Stimulated activated CD8-positive, alpha-beta memory T cell treated with anti-CD3 and anti-CD28 coated beads, Interleukin-2, amount 100 ng/mL, for 48 hours (primary cell): ENCODE results near the gene HLA-A.
"Not testable (repeated sequence)": the region's sequence is repeated elsewhere in the genome, so short reads cannot be mapped to it uniquely, and the experiment has no call there.

Source experiments
- DNase-seq, 2 donors: peaks; one replicate each; pipeline ENCODE4 v3.0.0-alpha.2; 2020; ENCODE audit warnings: low read depth in 2 of 2

Gene HLA-A

DNA sequence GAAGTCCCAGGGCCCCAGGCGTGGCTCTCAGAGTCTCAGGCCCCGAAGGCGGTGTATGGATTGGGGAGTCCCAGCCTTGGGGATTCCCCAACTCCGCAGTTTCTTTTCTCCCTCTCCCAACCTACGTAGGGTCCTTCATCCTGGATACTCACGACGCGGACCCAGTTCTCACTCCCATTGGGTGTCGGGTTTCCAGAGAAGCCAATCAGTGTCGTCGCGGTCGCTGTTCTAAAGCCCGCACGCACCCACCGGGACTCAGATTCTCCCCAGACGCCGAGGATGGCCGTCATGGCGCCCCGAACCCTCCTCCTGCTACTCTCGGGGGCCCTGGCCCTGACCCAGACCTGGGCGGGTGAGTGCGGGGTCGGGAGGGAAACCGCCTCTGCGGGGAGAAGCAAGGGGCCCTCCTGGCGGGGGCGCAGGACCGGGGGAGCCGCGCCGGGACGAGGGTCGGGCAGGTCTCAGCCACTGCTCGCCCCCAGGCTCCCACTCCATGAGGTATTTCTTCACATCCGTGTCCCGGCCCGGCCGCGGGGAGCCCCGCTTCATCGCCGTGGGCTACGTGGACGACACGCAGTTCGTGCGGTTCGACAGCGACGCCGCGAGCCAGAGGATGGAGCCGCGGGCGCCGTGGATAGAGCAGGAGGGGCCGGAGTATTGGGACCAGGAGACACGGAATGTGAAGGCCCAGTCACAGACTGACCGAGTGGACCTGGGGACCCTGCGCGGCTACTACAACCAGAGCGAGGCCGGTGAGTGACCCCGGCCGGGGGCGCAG, at the start of gene HLA-A:
Gene HLA-A, plus strand, starts transcription at position 258 of the 778 bp plus-strand sequence. Its CDS starts 22 bp downstream, at position 280.
- DNase-seq, result peak; percentile 79 to 85

DNA sequence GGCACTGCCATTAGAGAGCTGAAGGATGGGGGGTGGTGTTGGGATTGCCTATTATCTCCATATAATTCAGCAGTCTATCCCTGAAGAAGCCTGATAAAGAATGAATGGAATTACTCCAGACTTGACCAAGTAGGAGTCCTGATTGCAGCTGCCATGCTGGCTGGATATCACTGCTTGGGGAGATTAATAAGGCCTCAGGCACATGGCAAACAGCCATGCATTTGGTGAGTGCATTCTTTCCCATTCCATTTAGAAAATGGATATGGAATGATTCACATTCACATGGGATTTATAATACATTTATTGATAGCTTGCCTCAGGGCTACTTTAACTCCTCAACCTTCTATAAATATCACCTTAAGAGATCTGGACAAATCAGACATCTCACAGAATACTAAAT, 49.6 kb upstream of the HLA-A start:
- no peak for DNase-seq

DNA sequence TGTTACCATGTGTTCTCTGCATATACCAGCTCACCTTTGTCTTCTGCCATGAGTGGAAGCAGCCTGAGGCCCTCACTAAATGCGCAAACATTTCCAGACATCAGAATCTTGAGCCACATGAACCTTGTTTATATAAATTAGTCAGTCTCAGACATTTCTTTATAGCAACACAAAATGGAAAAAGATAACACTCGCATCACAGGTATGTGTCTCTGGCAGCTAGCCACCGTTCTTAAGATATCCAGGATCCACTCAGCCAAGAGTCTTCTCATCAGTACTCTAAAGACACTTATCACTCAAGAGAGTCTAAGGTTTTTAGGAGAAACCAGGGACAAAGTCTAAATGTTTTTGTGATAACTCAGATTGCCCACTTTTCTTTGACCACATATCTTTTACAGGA, 43.1 kb upstream of the HLA-A start:
- DNase-seq, result no peak

DNA sequence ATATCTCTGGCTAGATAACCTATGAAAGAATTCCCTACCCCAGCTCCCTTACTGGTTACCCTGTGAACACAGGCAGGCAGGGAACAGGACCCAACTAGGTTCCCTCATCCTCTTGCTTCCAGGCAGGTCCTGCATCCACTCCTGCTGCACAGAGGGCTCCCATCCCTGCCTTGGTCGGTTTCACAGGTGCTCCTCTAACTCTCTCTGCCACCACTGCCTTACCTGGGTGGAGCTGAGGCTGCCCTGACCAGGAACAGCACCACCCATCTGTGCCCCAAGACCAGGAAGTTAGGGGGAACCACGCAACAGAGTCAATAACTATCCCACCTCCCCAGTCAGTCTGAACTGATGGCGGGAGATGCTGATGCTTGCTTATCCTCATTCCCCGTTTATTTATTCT, 37.0 kb upstream of the HLA-A start:
- no peak for DNase-seq

DNA sequence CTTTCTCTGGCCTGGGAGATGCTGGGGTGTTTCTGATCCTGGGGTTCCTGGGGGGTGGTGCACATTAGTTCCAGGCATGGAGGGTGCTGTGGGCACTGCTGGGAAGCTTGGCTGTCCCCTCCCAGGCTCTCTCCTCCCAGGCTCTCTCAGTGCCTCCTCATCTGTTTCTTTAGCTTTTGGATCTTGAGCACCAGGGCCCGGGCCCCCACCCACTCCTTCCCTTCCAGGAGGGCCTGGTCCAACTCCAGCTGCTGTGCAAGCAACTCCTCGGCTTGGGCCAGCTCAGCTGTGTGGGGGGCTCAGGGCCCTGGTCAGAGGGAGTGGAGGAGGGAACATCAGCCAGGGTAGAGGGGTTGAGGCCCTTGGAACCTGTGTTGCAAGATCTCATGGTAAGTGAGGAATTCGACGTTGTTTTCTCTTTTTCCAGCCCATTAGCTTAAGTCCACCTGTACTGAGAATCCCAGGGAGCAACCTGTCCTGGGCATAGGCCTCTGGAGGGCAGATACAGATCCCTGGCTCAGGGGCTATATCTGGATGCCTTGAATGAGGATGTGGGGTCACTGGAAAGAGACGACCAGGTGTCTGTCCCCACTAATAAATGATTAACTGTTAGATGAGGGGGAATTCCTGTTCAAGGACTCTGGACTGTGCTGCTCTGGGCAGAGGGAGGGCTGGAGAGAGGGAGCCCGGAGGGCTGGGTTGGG, 34.5 kb upstream of the HLA-A start:
- no peak for DNase-seq

DNA sequence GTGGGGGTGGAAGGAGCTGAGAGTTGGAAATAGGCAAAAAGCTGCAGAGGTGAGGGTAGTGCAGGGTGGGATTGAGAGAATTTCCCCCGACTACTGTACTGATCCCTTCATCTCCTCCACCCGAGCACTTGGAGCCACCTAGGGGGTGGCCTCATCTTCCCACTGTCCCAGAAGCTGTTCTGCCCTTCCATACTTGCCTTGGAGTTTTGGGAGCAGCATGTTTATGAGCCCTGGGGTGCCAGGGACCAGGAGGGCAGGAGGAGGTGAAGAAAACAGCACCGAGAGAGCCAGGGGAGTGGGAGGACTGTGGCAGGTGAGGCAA, 34.0 kb upstream of the HLA-A start:
- no peak for DNase-seq

DNA sequence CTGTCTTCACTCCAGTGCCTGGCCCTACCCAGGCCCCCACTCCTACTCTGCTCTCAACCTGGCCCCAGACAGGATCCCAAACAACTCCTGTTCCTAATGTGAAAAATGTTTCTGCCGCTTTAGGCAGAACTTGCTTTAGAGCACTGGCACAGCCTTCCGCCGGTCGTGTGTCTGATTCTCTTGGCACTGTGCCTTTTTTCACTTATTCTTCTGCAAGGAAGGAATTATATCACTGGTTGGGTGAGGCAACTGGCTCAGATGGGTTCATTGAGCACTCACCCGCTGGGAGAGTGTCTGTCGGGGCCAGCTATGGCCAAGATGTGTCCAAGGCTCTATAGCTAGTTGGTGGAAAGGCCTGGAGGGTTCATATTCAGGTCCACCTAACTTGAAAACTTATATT, 33.6 kb upstream of the HLA-A start:
- no peak for DNase-seq

DNA sequence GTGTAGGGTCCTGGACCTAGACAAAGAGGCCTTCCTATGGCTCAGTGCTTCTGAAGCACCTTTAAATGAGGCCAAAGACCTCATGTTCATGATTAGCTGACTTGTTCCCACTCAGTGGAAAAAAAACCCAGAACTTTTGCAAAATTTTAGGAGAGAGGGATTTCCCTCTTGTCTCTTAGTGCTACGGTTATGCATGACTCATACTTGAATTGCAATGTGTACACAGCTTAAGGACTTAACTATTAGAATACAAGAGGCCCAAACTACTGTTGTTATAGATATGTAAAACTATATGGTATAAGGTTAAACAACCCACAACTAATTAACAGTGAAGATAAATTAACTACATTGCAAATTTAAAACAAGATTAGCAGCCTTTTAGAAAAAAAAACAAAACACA, 32.3 kb upstream of the HLA-A start:
- no peak for DNase-seq

DNA sequence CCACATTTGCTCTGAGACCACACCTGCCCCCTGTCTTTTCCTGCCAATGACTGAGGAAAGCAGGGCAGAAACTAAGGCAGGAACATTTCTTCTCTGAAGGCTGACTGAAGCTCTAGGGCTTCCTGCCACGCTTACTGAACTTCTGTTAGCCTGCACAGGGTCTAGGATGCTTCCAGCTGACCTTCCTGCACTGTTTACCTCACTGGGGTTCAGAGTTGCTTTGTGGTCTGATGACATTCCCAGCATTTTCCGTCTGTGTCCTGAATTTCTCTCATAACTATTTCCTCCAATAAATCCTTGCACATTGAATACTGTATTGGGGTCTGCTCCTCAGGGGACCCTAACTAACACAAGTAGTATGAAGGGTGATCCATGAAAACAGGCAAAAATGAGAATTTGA, 29.5 kb upstream of the HLA-A start:
- no peak for DNase-seq

DNA sequence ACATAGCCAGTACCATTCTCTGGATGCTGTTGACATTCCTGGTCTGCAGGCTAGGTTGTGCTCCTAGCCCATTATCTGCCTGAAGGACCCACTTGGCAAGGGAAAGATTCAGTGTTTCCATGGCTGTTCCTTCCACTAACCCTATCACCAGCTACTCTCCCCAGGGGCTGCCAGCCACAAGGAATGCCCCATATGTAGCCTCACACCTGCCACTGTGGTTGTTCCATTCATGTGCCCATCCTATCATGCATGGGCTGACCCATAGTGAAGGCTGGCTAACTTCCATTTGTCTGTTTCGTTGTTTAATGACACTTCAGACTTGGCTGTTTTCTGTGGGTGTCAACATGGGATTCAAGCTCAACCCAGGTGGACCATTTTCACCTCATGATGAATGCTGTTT, 25.6 kb upstream of the HLA-A start:
- no peak for DNase-seq

DNA sequence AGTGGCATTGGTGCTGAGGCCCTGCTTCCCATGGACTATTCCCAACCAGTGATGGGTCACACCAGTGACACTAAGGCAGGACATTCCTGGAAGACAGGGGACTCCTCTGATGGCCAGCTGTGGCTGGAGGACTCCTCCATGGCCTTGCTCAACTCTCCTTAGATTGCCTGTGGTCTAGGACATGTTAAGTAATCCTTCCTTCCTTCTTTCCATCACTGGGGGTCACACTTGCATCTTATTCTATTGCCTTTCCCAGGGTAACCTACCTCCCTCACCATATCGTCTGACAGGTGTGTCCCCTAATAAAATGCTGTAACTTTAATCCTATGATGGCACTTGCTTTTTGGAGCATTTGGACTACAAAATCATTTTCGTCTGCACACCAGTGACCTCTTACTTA, 24.5 kb upstream of the HLA-A start:
- DNase-seq, result no peak

DNA sequence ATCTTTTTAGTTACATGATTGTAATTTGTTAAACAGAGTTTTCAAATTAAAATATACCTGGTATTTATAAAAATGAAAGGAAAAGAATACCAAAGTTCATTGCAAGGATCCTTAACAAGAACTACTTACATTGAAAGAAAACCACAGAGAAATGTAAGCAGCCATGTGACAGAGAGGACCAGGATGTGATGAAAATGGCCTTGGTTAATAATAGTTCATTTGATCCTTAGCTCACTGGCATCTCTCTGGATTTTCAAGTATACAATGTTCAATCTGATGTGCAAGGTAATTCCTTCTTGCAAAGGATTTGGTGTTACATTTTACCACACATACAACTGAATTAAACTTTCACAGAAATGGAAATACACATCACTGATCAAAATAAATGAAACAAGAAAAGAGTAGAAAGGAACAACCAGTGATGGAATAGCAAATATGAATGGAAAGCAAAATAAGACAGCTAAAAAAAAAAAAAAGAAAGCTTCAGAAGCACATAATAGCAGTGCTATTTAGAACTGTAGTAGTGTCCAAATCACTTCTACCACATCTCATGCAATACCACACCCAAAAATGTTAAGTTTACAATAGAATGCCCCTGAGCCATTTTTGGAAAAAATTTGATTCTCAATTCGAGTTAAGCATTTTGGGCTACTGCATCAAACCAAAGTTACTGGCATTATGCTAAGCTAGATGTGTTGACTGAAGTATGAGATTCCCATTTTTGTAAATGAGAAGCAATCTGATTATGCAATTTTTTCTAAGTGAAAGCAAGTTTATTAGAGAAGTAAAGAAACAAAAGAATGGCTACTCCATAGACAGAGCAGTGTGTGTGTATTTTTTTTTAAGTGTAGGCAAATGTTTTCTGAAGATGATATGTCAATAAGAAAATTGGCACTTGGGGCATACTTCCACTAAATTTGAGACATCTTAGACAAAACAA, 22.6 kb upstream of the HLA-A start:
- DNase-seq, result no peak

DNA sequence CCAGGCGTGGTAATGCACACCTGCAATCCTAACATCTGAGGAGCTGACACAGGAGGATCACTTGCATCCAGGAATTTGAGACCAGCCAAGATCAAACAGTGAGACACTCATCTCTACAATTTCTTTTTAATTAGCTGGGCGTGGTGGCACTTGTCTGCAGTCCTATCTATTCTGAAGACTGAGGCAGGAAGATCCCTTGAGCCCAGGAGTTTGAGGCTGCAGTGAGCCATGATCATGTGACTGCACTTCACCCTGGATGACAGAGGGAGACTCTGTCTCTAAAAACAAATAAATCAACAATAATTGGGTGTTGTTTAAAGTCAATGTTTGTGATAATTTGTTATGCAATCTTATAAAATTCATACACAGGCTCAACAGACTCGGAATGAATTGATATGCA, 18.0 kb upstream of the HLA-A start:
- DNase-seq, result no peak

DNA sequence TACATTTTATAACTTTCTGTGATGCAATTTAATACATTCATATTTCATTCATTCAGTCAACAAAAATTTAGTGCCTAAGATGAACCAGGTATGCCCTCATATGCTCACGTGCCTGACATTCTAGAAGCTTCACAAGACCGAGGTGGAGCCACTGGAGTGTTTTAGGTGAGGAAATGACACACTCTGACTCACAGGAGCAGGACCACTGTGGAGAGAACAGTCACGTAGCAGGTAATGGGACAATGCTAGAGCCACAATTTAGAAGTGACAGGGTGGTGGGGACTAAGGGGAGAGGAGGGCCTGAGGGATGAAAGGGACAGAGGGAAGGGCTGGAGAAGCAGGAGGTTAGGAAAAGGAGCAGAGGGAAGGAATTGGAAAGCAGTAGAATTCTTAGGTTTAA, 17.6 kb upstream of the HLA-A start:
- DNase-seq, result no peak

DNA sequence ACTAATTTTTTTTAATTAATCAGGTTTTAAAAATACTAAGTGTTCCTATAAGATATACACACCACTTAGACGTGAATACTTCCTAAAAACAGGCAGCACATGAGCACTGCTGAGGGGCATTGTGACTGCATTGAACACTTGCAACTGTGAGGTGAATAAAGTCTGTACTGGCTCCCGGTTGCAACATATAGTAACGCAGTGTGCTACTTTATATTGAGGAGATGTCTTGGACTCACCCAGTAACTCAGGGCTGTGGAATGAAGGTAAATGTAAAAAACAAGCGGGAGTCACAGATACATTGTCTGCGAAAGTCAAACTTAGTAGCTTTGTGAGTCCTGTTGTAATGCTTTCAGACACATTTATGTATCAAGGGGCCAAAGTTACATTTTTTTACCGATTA, 17.0 kb upstream of the HLA-A start:
- DNase-seq, result no peak

DNA sequence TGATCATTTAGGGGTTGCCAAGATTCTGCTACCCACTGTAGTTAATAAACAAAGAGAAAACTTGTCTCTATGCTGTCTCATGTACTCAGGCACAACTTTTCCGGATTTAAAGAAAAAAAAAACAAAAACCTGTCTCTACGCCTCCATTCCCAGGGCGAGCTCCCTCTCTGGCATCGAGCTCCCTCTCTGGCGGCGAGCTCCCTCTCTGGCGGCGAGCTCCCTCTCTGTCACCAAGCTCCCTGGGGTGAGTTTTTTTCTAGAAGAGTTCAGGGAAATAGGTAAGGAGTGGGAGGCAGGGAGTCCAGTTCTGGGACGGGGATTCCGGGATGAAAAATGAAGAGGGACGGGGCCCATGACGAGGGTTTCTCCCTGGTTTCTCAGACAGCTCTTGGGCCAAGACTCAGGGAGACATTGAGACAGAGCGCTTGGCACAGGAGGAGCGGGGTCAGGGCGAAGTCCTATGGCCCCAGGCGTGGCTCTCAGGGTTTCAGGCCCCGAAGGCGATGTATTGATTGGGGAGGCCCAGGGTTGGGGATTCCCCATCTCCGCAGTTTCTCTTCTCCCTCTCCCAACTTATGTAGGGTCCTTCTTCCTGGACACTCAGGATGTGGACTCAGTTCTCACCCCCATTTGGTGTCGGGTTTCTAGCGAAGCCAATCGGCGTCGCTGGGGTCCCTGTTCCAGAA, 16.5 kb upstream of the HLA-A start:
- no peak for DNase-seq

DNA sequence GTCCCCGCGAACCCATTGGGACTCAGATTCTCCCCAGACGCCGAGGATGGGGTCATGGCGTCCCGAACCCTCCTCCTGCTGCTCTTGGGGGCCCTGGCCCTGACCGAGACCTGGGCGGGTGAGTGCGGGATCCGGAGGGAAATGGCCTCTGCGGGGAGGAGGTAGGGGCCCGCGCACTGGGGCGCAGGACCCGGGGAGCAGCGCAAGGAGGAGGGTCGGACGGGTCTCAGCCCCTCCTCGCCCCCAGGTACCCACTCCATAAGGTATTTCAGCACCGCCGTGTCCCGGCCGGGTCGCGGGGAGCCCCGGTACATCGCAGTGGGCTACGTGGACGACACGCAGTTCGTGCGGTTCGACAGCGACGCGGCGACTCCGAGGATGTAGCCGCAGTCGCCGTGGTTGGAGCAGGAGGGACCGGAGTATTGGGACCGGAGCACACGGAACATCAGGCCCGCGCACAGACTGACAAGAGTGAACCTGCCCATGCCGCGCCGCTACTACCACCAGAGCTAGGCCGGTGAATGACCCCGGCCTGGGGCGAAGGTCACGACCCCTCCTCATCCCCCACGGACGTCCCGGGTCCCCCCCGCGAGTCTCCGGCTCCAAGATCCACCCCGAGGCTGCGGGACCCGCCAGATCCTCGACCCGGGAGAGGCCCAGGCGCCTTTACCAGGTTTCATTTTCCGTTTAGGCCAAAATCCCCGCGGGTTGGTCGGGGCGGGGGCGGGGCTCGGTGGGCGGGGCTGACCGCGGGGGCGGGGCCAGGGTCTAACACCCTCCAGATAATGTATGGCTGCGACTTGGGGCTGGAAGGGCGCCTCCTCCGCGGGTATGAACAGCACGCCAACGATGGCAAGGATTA, 15.7 kb upstream of the HLA-A start:
- peak; percentile 51 to 76 for DNase-seq

DNA sequence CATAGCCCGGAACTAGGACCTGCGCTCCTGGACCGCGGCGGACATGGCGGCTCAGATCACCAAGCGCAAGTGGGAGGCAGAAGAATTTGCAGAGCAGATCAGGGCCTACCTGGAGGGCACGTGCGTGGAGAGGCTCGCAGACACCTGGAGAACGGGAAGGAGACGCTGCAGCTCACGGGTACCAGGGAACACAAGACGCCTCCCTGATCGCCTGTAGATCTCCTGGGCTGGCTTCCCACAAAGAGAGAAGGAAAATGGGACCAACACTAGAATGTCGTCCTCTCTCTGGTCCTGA, 15.1 kb upstream of the HLA-A start:
- DNase-seq, result no peak

DNA sequence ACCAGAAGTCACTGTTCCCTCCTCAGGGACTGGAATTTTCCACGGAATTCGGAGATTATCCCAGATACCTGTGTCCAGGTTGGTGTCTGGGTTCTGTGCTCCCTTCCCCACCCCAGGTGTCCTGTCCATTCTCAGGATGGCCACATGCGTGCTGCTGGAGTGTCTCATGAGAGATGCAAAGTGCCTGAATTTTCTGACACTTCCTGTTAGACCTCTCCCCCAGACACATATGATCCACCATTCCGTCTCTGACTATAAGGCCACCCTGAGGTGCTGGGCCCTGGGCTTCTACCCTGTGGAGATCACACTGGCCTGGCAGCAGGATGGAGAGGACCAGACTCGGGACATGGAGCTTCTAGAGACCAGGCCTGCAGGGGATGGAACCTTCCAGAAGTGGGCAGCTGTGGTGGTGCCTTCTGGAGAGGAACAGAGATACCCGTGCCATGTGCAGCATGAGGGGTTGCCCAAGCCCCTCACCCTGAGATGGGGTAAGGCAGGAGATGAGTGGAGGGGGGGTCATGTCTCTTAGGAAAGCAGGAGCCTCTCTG, 14.4 kb upstream of the HLA-A start:
- no peak for DNase-seq

DNA sequence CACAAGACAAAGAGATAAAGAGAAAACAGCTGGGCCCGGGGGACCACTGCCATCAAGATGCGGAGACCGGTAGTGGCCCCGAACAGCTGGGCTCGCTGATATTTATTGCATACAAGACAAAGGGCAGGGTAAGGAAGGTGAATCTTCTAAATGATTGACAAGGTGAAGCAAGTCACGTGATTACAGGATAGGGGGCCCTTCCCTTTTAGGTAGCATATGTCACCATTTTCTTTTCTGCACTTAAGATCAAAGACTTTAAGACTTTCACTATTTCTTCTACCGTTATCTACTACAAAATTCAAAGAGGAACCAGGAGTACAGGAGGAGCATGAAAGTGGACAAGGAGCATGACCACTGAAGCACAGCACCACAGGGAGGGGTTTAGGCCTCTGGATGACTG, 12.3 kb upstream of the HLA-A start:
- DNase-seq, result not testable (repeated sequence)

DNA sequence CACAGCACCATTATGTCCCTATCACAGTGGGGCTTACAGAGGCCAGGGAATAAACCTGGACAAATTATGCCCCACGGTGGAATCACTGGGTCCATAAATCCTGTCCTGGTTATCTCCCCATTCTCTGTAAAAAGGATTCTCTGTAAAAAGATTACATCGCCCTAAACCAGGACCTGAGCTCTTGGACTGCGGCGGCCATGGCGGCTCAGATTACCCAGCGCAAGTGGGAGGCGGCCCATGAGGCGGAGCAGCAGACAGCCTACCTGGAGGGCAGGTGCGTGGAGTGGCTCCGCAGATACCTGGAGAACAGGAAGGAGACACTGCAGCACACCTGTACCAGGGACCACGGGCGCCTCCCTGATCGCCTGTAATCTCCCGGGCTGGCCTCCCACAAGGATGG, 8.4 kb upstream of the HLA-A start:
- no peak for DNase-seq
